Panc1 (cell line): ENCODE results near the gene RASGRF2. TPM values are rescaled to one million over a fixed set of nuclear protein-coding genes. Genes with fewer than 3 reads are reported as not detected.

ENCODE experiments used
- ATAC-seq: fragments of 200-7000 bp; cut with Tn5 transposase; 2 replicates; pipeline ENCODE4 v1.9.1; 2020; ENCODE audit warnings: mild to moderate bottlenecking, moderate library complexity
- BruUV-seq: library from RNA; stranded (reverse); fragments of 400-500 nt; replicated peaks from 2 replicates; lab custom pipeline; 2021; lab: Mats Ljungman, UMichigan
- CTCF ChIA-PET: fragments of 300-600 bp; sonication (Branson Sonifier 250); formaldehyde crosslinking; loops from one replicate; lab custom pipeline; 2022; ENCODE audit warnings: antibody characterized with exemption; lab: Charles Lee
- POLR2A ChIA-PET: fragments of 300-600 bp; sonication (Branson Sonifier 250); formaldehyde crosslinking; loops from one replicate; lab custom pipeline; 2022; ENCODE audit warnings: antibody characterized with exemption; lab: Charles Lee
- DNase-seq: peaks from one replicate; pipeline ENCODE4 v3.0.0-alpha.2; 2010; ENCODE audit warnings: low read depth, low spot score
- H3K27ac ChIP-seq: 2 replicates; pipeline ENCODE4 v1.5.1; 2011; ENCODE audit warnings: mild to moderate bottlenecking, low read length, inconsistent platforms
- H3K27me3 ChIP-seq: fragments of 200-500 bp; sonication (Bioruptor generic); 2 replicates; pipeline ENCODE4 v1.6.0; 2014; ENCODE audit warnings: low read length, inconsistent platforms; ENCODE audit not compliant: control insufficient read depth, insufficient read depth
- H3K36me3 ChIP-seq: fragments of 200-500 bp; sonication (Bioruptor generic); 2 replicates; pipeline ENCODE4 v1.5.1; 2014; ENCODE audit warnings: inconsistent platforms, mild to moderate bottlenecking, low read length, moderate library complexity; ENCODE audit not compliant: control insufficient read depth, insufficient read depth
- H3K4me1 ChIP-seq: 2 replicates; pipeline ENCODE4 v1.5.1; 2011; ENCODE audit warnings: inconsistent platforms, mild to moderate bottlenecking, low read length, moderate library complexity; ENCODE audit not compliant: control insufficient read depth, insufficient read depth
- H3K4me3 ChIP-seq, 2 experiments: 2 replicates each; pipeline ENCODE4 v1.5.1; 2011 to 2012; ENCODE audit warnings: low read depth in 2 of 2, low read length in 2 of 2, mild to moderate bottlenecking in 2 of 2, inconsistent platforms in 1 of 2, moderate library complexity in 1 of 2
- H3K9me3 ChIP-seq: fragments of 200-500 bp; sonication (Bioruptor generic); 2 replicates; pipeline ENCODE4 v1.5.1; 2014; ENCODE audit warnings: low read depth, mild to moderate bottlenecking, inconsistent platforms, low read length, moderate library complexity; ENCODE audit not compliant: control insufficient read depth, insufficient read depth
- POLR2AphosphoS5 ChIP-seq: IDR thresholded peaks from 2 replicates; pipeline ENCODE4 v1.6.1; 2012; ENCODE audit warnings: mild to moderate bottlenecking, low read depth, low read length, moderate library complexity
- SIN3A ChIP-seq: IDR thresholded peaks from 2 replicates; pipeline ENCODE4 v1.6.1; 2012; ENCODE audit warnings: low read depth, mild to moderate bottlenecking, low read length, moderate library complexity, borderline replicate concordance; ENCODE audit not compliant: insufficient read depth
- TCF7L2 ChIP-seq: IDR thresholded peaks from 2 replicates; pipeline ENCODE4 v1.6.1; 2011; ENCODE audit warnings: mild to moderate bottlenecking, low read depth, low read length, inconsistent platforms
- in situ Hi-C: cut with HindIII; loops from 2 replicates; pipeline ENCODE4 v1.10.0; 2016; ENCODE audit warnings: low sequenced_read_pairs, low pct_unique_long_range_greater_than_20kb
- intact Hi-C: fragments of 100-400 bp; cut with micrococcal nuclease; formaldehyde crosslinking; loops from one replicate; pipeline ENCODE4 v1.10.0; 2022; ENCODE audit not compliant: unreplicated experiment
- total RNA-seq: library from RNA; stranded (reverse); gene quantifications from one replicate; pipeline ENCODE4 v1.2.1, GENCODE V29; 2021; ENCODE audit not compliant: unreplicated experiment
- TF ChIP-seq, protein P1 (sequence below): fragments of 450-650 bp; IDR thresholded peaks from 2 replicates; pipeline ENCODE4 v1.5.1; 2017; ENCODE audit warnings: mild to moderate bottlenecking
- TF ChIP-seq, protein P2 (sequence below), 2 experiments: IDR thresholded peaks; 2 replicates each; pipeline ENCODE4 v1.6.1; 2011 to 2012; ENCODE audit warnings: low read depth in 2 of 2, control low read depth in 1 of 2, low read length in 1 of 2, mild to moderate bottlenecking in 1 of 2, moderate library complexity in 1 of 2; ENCODE audit not compliant: insufficient read depth in 1 of 2

RASGRF2 gene
- total RNA-seq, 1 experiment from 2014 or later = 4.7 TPM

- no peaks in the 10 kb centered on the region for H3K27me3 ChIP-seq
- ATAC-seq (no peak), DNase-seq (no peak)
- intact Hi-C loops = no loop called here
- no peaks in the 10 kb centered on the region for H3K4me1 ChIP-seq
- ChIA-PET CTCF (interaction anchor here (0.6 kb wide), 1 partner anchor 26 kb away, joined by 5 read pairs; no protein-coding TSS in a partner anchor), POLR2A (no interaction called here)
- no peaks in the 10 kb centered on the region for H3K36me3 ChIP-seq
- H3K9me3 ChIP-seq = no peaks in the 10 kb centered on the region
- no TSS peak for BruUV-seq
- TF ChIP-seq, protein P1, sequence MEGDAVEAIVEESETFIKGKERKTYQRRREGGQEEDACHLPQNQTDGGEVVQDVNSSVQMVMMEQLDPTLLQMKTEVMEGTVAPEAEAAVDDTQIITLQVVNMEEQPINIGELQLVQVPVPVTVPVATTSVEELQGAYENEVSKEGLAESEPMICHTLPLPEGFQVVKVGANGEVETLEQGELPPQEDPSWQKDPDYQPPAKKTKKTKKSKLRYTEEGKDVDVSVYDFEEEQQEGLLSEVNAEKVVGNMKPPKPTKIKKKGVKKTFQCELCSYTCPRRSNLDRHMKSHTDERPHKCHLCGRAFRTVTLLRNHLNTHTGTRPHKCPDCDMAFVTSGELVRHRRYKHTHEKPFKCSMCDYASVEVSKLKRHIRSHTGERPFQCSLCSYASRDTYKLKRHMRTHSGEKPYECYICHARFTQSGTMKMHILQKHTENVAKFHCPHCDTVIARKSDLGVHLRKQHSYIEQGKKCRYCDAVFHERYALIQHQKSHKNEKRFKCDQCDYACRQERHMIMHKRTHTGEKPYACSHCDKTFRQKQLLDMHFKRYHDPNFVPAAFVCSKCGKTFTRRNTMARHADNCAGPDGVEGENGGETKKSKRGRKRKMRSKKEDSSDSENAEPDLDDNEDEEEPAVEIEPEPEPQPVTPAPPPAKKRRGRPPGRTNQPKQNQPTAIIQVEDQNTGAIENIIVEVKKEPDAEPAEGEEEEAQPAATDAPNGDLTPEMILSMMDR = no peak
- TF ChIP-seq SIN3A (no peak), TCF7L2 (no peak), POLR2AphosphoS5 (no peak)
- TF ChIP-seq, protein P2, sequence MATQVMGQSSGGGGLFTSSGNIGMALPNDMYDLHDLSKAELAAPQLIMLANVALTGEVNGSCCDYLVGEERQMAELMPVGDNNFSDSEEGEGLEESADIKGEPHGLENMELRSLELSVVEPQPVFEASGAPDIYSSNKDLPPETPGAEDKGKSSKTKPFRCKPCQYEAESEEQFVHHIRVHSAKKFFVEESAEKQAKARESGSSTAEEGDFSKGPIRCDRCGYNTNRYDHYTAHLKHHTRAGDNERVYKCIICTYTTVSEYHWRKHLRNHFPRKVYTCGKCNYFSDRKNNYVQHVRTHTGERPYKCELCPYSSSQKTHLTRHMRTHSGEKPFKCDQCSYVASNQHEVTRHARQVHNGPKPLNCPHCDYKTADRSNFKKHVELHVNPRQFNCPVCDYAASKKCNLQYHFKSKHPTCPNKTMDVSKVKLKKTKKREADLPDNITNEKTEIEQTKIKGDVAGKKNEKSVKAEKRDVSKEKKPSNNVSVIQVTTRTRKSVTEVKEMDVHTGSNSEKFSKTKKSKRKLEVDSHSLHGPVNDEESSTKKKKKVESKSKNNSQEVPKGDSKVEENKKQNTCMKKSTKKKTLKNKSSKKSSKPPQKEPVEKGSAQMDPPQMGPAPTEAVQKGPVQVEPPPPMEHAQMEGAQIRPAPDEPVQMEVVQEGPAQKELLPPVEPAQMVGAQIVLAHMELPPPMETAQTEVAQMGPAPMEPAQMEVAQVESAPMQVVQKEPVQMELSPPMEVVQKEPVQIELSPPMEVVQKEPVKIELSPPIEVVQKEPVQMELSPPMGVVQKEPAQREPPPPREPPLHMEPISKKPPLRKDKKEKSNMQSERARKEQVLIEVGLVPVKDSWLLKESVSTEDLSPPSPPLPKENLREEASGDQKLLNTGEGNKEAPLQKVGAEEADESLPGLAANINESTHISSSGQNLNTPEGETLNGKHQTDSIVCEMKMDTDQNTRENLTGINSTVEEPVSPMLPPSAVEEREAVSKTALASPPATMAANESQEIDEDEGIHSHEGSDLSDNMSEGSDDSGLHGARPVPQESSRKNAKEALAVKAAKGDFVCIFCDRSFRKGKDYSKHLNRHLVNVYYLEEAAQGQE (IDR thresholded peaks at IDR 0.05; ENCODE audit: insufficient read depth in 1 of 2, low read depth in 2 of 2, low read length in 1 of 2) = no peak
- in situ Hi-C loops = no loop called here
- no peak overlapping the region for H3K27ac ChIP-seq
- H3K4me3 ChIP-seq = no peak overlapping the region
Measured at GRCh38 chr5:81023261-81023970, 63.3 kb downstream of the RASGRF2 start.

DNA sequence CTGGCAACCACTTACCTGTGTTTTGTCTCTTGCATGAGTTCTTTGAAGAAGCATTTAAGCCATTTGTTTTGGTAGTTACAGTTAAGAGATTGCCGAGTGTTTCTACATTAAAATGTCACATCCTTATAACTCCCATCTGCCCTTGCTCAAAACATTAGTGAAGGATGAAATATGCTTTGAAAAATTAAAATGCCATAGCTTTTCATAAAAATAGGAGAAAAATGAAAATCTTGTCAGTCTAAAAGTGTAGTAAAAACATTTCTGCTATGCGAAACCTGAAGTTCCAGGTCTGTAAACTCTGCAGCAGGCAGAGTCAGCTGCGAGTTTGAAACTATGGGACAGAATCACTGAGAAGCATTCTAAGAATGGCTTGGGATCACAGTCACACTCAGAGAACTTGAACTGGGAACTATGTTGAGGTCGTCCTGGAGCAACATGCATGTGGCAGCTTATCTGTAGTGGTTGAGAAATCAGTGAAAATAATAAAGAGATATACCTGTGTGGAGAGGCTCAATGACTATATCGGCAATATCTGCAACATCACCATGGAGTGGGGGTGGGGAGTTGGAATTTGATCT is 67.4 kb downstream of the RASGRF2 start:
- DNase-seq = no peak

More for the DNA sequence above, 67.4 kb downstream of the RASGRF2 start:
- Histone ChIP-seq H3K27ac (no peak overlapping the region), H3K36me3 (no peaks in the 10 kb centered on the region), H3K27me3 (no peaks in the 10 kb centered on the region), H3K9me3 (no peaks in the 10 kb centered on the region), H3K4me1 (no peaks in the 10 kb centered on the region), H3K4me3 (no peak overlapping the region)
- in situ Hi-C loops (no loop called here), intact Hi-C loops (no loop called here)
- TF ChIP-seq, protein P1 = no peak
- TF ChIP-seq, protein P2 (IDR thresholded peaks at IDR 0.05; ENCODE audit: insufficient read depth in 1 of 2, low read depth in 2 of 2, low read length in 1 of 2) = no peak
- no peak for TF ChIP-seq TCF7L2
- BruUV-seq = no TSS peak
- CTCF ChIA-PET = no interaction called here
- POLR2A ChIA-PET = interaction anchor here (0.5 kb wide), 1 partner anchor 953 kb away, joined by 3 read pairs; no protein-coding TSS in a partner anchor
- no peak for ATAC-seq
